ENCODE data around the gene STAT1. TPM values are rescaled to one million over a fixed set of nuclear protein-coding genes. Genes with fewer than 3 reads are reported as not detected.
"Not testable (repeated sequence)": the region's sequence is repeated elsewhere in the genome, so short reads cannot be mapped to it uniquely, and the experiment has no call there.

Gene STAT1
- total RNA-seq, 1 donor from 2014 or later, result 35.6 TPM

GRCh38 chr2:190964170-190964795 lies 49.7 kb downstream of the STAT1 start:
- intact Hi-C loops (cut with DNase I), result no loop called here
- Histone ChIP-seq H3K9me3 (no peaks in the 10 kb centered on the region), H3K4me3 (no peak overlapping the region), H3K27ac (no peak overlapping the region), H3K27me3 (no peaks in the 10 kb centered on the region), H3K36me3 (peaks cover 0 to 6% of the 10 kb centered on the region in 2 donors), H3K4me1 (no peaks in the 10 kb centered on the region)
- TF ChIP-seq POLR2AphosphoS5 (IDR thresholded peaks at IDR 0.05; ENCODE audit: insufficient read depth in 1 of 2, low read depth in 1 of 2) (no peak), POLR2A (IDR thresholded peaks at IDR 0.05) (no peak), CTCF (IDR thresholded peaks at IDR 0.05) (no peak)
- DNase-seq (ENCODE audit: extremely low spot score in 2 of 2), result no peak

- intact Hi-C loops (cut with DNase I), result no loop called here
- peaks cover 0 to 6% of the 10 kb centered on the region in 2 donors for H3K36me3 ChIP-seq
- no peak for TF ChIP-seq POLR2A (IDR thresholded peaks at IDR 0.05)
Measured at GRCh38 chr2:190963088-190963487, 50.9 kb downstream of the STAT1 start.

GRCh38 chr2:190961918-190962487 lies 52.0 kb downstream of the STAT1 start:
- Histone ChIP-seq H3K27ac (no peak overlapping the region), H3K27me3 (no peaks in the 10 kb centered on the region), H3K4me3 (no peak overlapping the region), H3K4me1 (no peaks in the 10 kb centered on the region), H3K36me3 (peaks cover 0 to 5% of the 10 kb centered on the region in 2 donors), H3K9me3 (no peaks in the 10 kb centered on the region)
- DNase-seq (ENCODE audit: extremely low spot score in 2 of 2), result no peak
- TF ChIP-seq CTCF (IDR thresholded peaks at IDR 0.05), result no peak
- no peak for TF ChIP-seq POLR2A (IDR thresholded peaks at IDR 0.05)
- TF ChIP-seq POLR2AphosphoS5 (IDR thresholded peaks at IDR 0.05; ENCODE audit: insufficient read depth in 1 of 2, low read depth in 1 of 2), result no peak
- intact Hi-C loops (cut with DNase I), result no loop called here

More at GRCh38 chr2:190963088-190963487, 50.9 kb downstream of the STAT1 start:
- no peak for DNase-seq (ENCODE audit: extremely low spot score in 2 of 2)
- Histone ChIP-seq H3K27ac (no peak overlapping the region), H3K9me3 (no peaks in the 10 kb centered on the region), H3K4me1 (no peaks in the 10 kb centered on the region), H3K4me3 (no peak overlapping the region), H3K27me3 (no peaks in the 10 kb centered on the region)

GRCh38 chr2:190961117-190961516 lies 52.9 kb downstream of the STAT1 start:
- H3K27ac ChIP-seq; H3K36me3 ChIP-seq; intact Hi-C loops (cut with DNase I); H3K4me1 ChIP-seq; DNase-seq (ENCODE audit: extremely low spot score in 2 of 2); H3K9me3 ChIP-seq; H3K4me3 ChIP-seq; H3K27me3 ChIP-seq: not testable (repeated sequence)

- Histone ChIP-seq H3K27me3 (no peaks in the 10 kb centered on the region), H3K4me1 (no peaks in the 10 kb centered on the region), H3K9me3 (no peaks in the 10 kb centered on the region), H3K4me3 (no peak overlapping the region), H3K27ac (no peak overlapping the region), H3K36me3 (no peaks in the 10 kb centered on the region)
- intact Hi-C loops (cut with DNase I), result no loop called here
- DNase-seq (ENCODE audit: extremely low spot score in 2 of 2), result no peak
- TF ChIP-seq CTCF (IDR thresholded peaks at IDR 0.05) (no peak), POLR2AphosphoS5 (IDR thresholded peaks at IDR 0.05; ENCODE audit: insufficient read depth in 1 of 2, low read depth in 1 of 2) (no peak), POLR2A (IDR thresholded peaks at IDR 0.05) (no peak)
Measured at GRCh38 chr2:190959911-190960788, 53.8 kb downstream of the STAT1 start.

All from vagina (tissue), 2 donors.